ENCODE measurements around the gene DCUN1D4. TPM values are rescaled to one million over a fixed set of nuclear protein-coding genes. Genes with fewer than 3 reads are reported as not detected.

The DCUN1D4 gene
- polyA plus RNA-seq, 2 donors: 9.2 to 9.7 TPM

- Histone ChIP-seq H3K4me3 (ENCODE audit: low read depth in 1 of 2, low read length in 2 of 2) (no peak overlapping the region), H3K9me3 (ENCODE audit: control insufficient read depth in 2 of 2, insufficient read depth in 1 of 2, low read depth in 1 of 2, low read length in 1 of 2) (no peaks in the 10 kb centered on the region), H3K27me3 (ENCODE audit: control insufficient read depth in 1 of 2, insufficient read depth in 2 of 2, low read length in 2 of 2) (no peaks in the 10 kb centered on the region), H3K36me3 (ENCODE audit: control insufficient read depth in 2 of 2, insufficient read depth in 2 of 2, low read length in 1 of 2) (peaks cover 16 to 36% of the 10 kb centered on the region in 2 donors), H3K27ac (ENCODE audit: low read depth in 2 of 2, low read length in 1 of 2) (no peak overlapping the region), H3K4me1 (ENCODE audit: control insufficient read depth in 2 of 2, insufficient read depth in 2 of 2, low read length in 1 of 2) (peaks cover 3 to 6% of the 10 kb centered on the region in 2 donors)
- 96 to 97% methylated on average over 16 of the region's 16 CpGs for WGBS, 2 donors
These were observed 24.9 kb downstream of the DCUN1D4 start for GRCh38 chr4:51867689-51868448.

- Histone ChIP-seq H3K9me3 (ENCODE audit: control insufficient read depth in 2 of 2, insufficient read depth in 1 of 2, low read depth in 1 of 2, low read length in 1 of 2) (no peaks in the 10 kb centered on the region), H3K27me3 (ENCODE audit: control insufficient read depth in 1 of 2, insufficient read depth in 2 of 2, low read length in 2 of 2) (no peaks in the 10 kb centered on the region), H3K27ac (ENCODE audit: low read depth in 2 of 2, low read length in 1 of 2) (no peak overlapping the region), H3K4me3 (ENCODE audit: low read depth in 1 of 2, low read length in 2 of 2) (no peak overlapping the region), H3K4me1 (ENCODE audit: control insufficient read depth in 2 of 2, insufficient read depth in 2 of 2, low read length in 1 of 2) (peaks cover 3 to 6% of the 10 kb centered on the region in 2 donors), H3K36me3 (ENCODE audit: control insufficient read depth in 2 of 2, insufficient read depth in 2 of 2, low read length in 1 of 2) (peaks cover 16 to 38% of the 10 kb centered on the region in 2 donors)
- WGBS, 2 donors: 97% methylated on average over 2 of the region's 2 CpGs
These were observed 25.5 kb downstream of the DCUN1D4 start for GRCh38 chr4:51868449-51868847.

GRCh38 chr4:51870441-51871188, 27.7 kb downstream of the DCUN1D4 start:
- Histone ChIP-seq H3K4me3 (ENCODE audit: low read depth in 1 of 2, low read length in 2 of 2) (no peak overlapping the region), H3K27me3 (ENCODE audit: control insufficient read depth in 1 of 2, insufficient read depth in 2 of 2, low read length in 2 of 2) (no peaks in the 10 kb centered on the region), H3K36me3 (ENCODE audit: control insufficient read depth in 2 of 2, insufficient read depth in 2 of 2, low read length in 1 of 2) (peaks cover 13 to 32% of the 10 kb centered on the region in 2 donors), H3K27ac (ENCODE audit: low read depth in 2 of 2, low read length in 1 of 2) (no peak overlapping the region), H3K4me1 (ENCODE audit: control insufficient read depth in 2 of 2, insufficient read depth in 2 of 2, low read length in 1 of 2) (peaks cover 3 to 6% of the 10 kb centered on the region in 2 donors), H3K9me3 (ENCODE audit: control insufficient read depth in 2 of 2, insufficient read depth in 1 of 2, low read depth in 1 of 2, low read length in 1 of 2) (no peaks in the 10 kb centered on the region)
- WGBS, 2 donors: 95 to 96% methylated on average over 3 of the region's 3 CpGs

- WGBS, 2 donors: 89 to 92% methylated on average over 9 of the region's 9 CpGs
- H3K36me3 ChIP-seq (ENCODE audit: control insufficient read depth in 2 of 2, insufficient read depth in 2 of 2, low read length in 1 of 2): peaks cover 13 to 20% of the 10 kb centered on the region in 2 donors
These were observed 29.5 kb downstream of the DCUN1D4 start for GRCh38 chr4:51872283-51872997.

GRCh38 chr4:51874551-51874950, 31.6 kb downstream of the DCUN1D4 start:
- Histone ChIP-seq H3K4me3 (ENCODE audit: low read depth in 1 of 2, low read length in 2 of 2) (no peak overlapping the region), H3K9me3 (ENCODE audit: control insufficient read depth in 2 of 2, insufficient read depth in 1 of 2, low read depth in 1 of 2, low read length in 1 of 2) (no peaks in the 10 kb centered on the region), H3K4me1 (ENCODE audit: control insufficient read depth in 2 of 2, insufficient read depth in 2 of 2, low read length in 1 of 2) (no peaks in the 10 kb centered on the region), H3K27ac (ENCODE audit: low read depth in 2 of 2, low read length in 1 of 2) (no peak overlapping the region), H3K27me3 (ENCODE audit: control insufficient read depth in 1 of 2, insufficient read depth in 2 of 2, low read length in 2 of 2) (no peaks in the 10 kb centered on the region), H3K36me3 (ENCODE audit: control insufficient read depth in 2 of 2, insufficient read depth in 2 of 2, low read length in 1 of 2) (peaks cover 9 to 13% of the 10 kb centered on the region in 2 donors)
- 92 to 93% methylated on average over 6 of the region's 6 CpGs for WGBS, 2 donors

More at GRCh38 chr4:51872283-51872997, 29.5 kb downstream of the DCUN1D4 start:
- peaks cover 0 to 6% of the 10 kb centered on the region in 2 donors for H3K4me1 ChIP-seq (ENCODE audit: control insufficient read depth in 2 of 2, insufficient read depth in 2 of 2, low read length in 1 of 2)
- no peaks in the 10 kb centered on the region for H3K27me3 ChIP-seq (ENCODE audit: control insufficient read depth in 1 of 2, insufficient read depth in 2 of 2, low read length in 2 of 2)
- H3K27ac ChIP-seq (ENCODE audit: low read depth in 2 of 2, low read length in 1 of 2): no peak overlapping the region
- H3K4me3 ChIP-seq (ENCODE audit: low read depth in 1 of 2, low read length in 2 of 2): no peak overlapping the region
- no peaks in the 10 kb centered on the region for H3K9me3 ChIP-seq (ENCODE audit: control insufficient read depth in 2 of 2, insufficient read depth in 1 of 2, low read depth in 1 of 2, low read length in 1 of 2)

- Histone ChIP-seq H3K36me3 (ENCODE audit: control insufficient read depth in 2 of 2, insufficient read depth in 2 of 2, low read length in 1 of 2) (peaks cover 0 to 3% of the 10 kb centered on the region in 2 donors), H3K27me3 (ENCODE audit: control insufficient read depth in 1 of 2, insufficient read depth in 2 of 2, low read length in 2 of 2) (no peaks in the 10 kb centered on the region), H3K9me3 (ENCODE audit: control insufficient read depth in 2 of 2, insufficient read depth in 1 of 2, low read depth in 1 of 2, low read length in 1 of 2) (no peaks in the 10 kb centered on the region), H3K4me3 (ENCODE audit: low read depth in 1 of 2, low read length in 2 of 2) (no peak overlapping the region), H3K27ac (ENCODE audit: low read depth in 2 of 2, low read length in 1 of 2) (no peak overlapping the region), H3K4me1 (ENCODE audit: control insufficient read depth in 2 of 2, insufficient read depth in 2 of 2, low read length in 1 of 2) (no peaks in the 10 kb centered on the region)
- 42 to 71% methylated on average over 2 of the region's 2 CpGs for WGBS, 2 donors
These were observed 35.5 kb downstream of the DCUN1D4 start for GRCh38 chr4:51878431-51878830.

GRCh38 chr4:51880016-51880915, 37.3 kb downstream of the DCUN1D4 start:
- H3K4me3 ChIP-seq (ENCODE audit: low read depth in 1 of 2, low read length in 2 of 2): no peak overlapping the region
- no peaks in the 10 kb centered on the region for H3K27me3 ChIP-seq (ENCODE audit: control insufficient read depth in 1 of 2, insufficient read depth in 2 of 2, low read length in 2 of 2)
- no peaks in the 10 kb centered on the region for H3K9me3 ChIP-seq (ENCODE audit: control insufficient read depth in 2 of 2, insufficient read depth in 1 of 2, low read depth in 1 of 2, low read length in 1 of 2)
- H3K27ac ChIP-seq (ENCODE audit: low read depth in 2 of 2, low read length in 1 of 2): no peak overlapping the region
- H3K4me1 ChIP-seq (ENCODE audit: control insufficient read depth in 2 of 2, insufficient read depth in 2 of 2, low read length in 1 of 2): no peaks in the 10 kb centered on the region
- peaks cover 0 to 3% of the 10 kb centered on the region in 2 donors for H3K36me3 ChIP-seq (ENCODE audit: control insufficient read depth in 2 of 2, insufficient read depth in 2 of 2, low read length in 1 of 2)
- WGBS, 2 donors: 95 to 96% methylated on average over 8 to 9 of the region's 9 CpGs

GRCh38 chr4:51884055-51884454, 41.1 kb downstream of the DCUN1D4 start:
- Histone ChIP-seq H3K36me3 (ENCODE audit: control insufficient read depth in 2 of 2, insufficient read depth in 2 of 2, low read length in 1 of 2) (peaks cover 3 to 6% of the 10 kb centered on the region in 2 donors), H3K9me3 (ENCODE audit: control insufficient read depth in 2 of 2, insufficient read depth in 1 of 2, low read depth in 1 of 2, low read length in 1 of 2) (no peaks in the 10 kb centered on the region), H3K27ac (ENCODE audit: low read depth in 2 of 2, low read length in 1 of 2) (no peak overlapping the region), H3K4me1 (ENCODE audit: control insufficient read depth in 2 of 2, insufficient read depth in 2 of 2, low read length in 1 of 2) (no peaks in the 10 kb centered on the region), H3K27me3 (ENCODE audit: control insufficient read depth in 1 of 2, insufficient read depth in 2 of 2, low read length in 2 of 2) (no peaks in the 10 kb centered on the region), H3K4me3 (ENCODE audit: low read depth in 1 of 2, low read length in 2 of 2) (no peak overlapping the region)
- WGBS, 2 donors: 63 to 65% methylated on average over 2 of the region's 2 CpGs

- WGBS, 2 donors: 96 to 98% methylated on average over 2 of the region's 2 CpGs
These were observed 41.7 kb downstream of the DCUN1D4 start for GRCh38 chr4:51884606-51885005.

More at GRCh38 chr4:51884606-51885005, 41.7 kb downstream of the DCUN1D4 start:
- no peaks in the 10 kb centered on the region for H3K27me3 ChIP-seq (ENCODE audit: control insufficient read depth in 1 of 2, insufficient read depth in 2 of 2, low read length in 2 of 2)
- no peak overlapping the region for H3K27ac ChIP-seq (ENCODE audit: low read depth in 2 of 2, low read length in 1 of 2)
- H3K4me1 ChIP-seq (ENCODE audit: control insufficient read depth in 2 of 2, insufficient read depth in 2 of 2, low read length in 1 of 2): no peaks in the 10 kb centered on the region
- H3K4me3 ChIP-seq (ENCODE audit: low read depth in 1 of 2, low read length in 2 of 2): no peak overlapping the region
- no peaks in the 10 kb centered on the region for H3K9me3 ChIP-seq (ENCODE audit: control insufficient read depth in 2 of 2, insufficient read depth in 1 of 2, low read depth in 1 of 2, low read length in 1 of 2)
- peaks cover 3 to 6% of the 10 kb centered on the region in 2 donors for H3K36me3 ChIP-seq (ENCODE audit: control insufficient read depth in 2 of 2, insufficient read depth in 2 of 2, low read length in 1 of 2)
